Measurements from ENCODE around the gene VWC2L.

Gene VWC2L

DNA sequence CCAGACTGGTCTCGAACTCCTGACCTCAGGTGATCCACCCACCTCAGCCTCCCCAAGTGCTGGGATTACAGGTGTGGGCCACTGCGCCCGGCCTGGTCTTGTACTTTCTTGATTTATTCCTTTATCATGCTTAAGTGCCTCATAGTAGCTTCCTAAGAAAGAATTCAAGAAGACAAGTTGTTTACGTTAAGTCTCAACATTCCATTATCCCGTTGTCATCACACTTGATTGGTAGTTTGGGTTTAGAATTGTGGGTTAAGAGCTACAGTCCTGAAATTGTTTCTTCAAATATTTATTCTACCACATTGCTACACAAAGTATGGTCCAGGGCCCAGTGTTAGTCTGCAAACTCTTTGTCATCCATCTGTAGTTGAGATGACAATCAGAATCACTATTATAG is 194.0 kb downstream of the VWC2L start:
- no peak for DNase-seq

DNA sequence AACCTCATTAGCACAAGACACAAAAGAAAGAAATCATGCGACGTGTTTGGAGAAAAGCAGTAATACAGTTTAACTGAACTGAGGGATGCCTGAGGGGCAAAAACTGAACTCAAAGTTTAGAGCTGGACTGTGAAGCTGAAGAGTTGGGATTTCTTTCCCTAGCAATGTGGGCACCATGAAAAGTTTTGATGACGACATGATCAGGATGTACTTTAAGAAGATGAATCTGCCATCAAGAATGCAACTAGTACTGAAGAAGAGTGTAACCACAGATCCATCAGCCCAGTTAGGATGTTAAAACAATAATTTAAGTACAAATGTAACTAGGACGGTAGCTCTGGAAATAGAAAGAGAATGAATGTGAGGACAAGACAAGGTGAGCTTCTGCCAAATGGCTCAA is 196.2 kb downstream of the VWC2L start:
- no peak for DNase-seq

DNA sequence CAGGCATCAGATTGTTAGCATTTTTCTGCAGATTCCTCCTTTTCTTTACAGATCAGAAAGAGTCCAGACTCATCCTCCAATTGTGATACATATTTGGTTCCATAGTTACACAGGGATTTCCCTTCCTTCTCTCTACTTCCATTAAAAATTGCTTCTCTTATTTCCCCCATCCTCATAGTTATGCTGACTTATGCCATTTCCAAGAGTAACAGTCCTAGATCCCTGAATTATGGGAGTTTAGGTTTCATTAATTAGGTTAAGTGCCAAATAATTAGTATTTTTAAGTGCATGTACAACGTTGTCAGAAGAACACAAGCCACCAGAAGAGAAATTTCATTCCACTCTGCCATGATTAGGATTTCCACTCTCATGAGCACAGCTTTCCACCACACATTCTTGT is 200.2 kb downstream of the VWC2L start:
- DNase-seq = no peak

DNA sequence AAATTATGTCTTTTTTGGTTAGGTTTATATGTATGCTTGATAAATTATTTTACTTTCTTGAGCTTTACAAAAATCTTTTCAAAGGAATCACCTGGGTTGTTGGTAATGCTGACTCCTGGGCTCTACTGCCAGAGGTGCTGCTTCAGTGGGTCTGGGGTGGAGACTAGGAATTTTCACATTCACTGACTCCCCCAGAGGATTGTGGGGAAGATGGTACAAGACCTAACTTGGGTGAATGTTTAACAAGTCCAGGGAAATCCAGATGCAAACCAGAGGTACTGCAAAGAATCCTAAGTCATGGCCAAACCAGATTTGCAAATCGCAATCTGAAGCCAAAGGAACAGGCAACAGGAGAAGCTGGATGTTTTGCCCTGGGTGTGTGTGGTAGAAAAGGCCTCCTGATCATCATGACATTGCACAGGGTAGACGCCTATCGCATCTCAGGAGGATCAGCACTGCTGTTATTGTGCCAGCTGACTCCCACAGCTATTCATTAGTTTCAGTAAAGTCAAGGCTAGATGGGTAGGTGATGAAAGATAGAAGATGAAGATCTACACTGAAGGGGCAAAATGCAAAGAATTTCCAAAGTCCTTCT is 213.4 kb downstream of the VWC2L start:
- DNase-seq = no peak

DNA sequence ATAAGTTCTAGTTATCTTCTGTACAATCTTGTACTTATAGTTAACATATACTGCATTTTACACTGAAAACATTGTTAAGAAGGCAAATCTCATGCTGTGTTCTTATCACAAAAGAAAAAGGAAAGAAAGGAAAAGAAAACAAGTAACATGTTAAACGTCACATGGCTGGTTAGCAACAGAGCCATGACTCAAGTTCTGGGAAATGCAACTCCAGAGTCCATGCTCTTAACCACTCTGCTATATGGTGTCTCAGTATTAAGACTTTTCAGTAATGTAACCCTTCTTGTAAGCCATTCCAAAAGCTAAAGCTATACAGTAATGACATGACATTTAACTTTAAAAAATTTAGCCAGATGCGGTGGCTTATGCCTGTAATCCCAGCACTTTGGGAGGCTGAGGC is 217.2 kb downstream of the VWC2L start:
- DNase-seq = no peak

Measured in NCI-H1048 (cell line).